H1 (cell line): ENCODE results near the gene UBAC1. TPM values are rescaled to one million over a fixed set of nuclear protein-coding genes. Genes with fewer than 3 reads are reported as not detected.

ENCODE experiments used
- CTCF ChIA-PET: fragments of 300-600 bp; sonication (Branson Sonifier 250); formaldehyde crosslinking; loops from one replicate; lab custom pipeline; 2021; ENCODE audit not compliant: partially characterized antibody; lab: Charles Lee
- POLR2A ChIA-PET: fragments of 300-600 bp; sonication (Branson Sonifier 250); formaldehyde crosslinking; loops from one replicate; lab custom pipeline; 2021; ENCODE audit warnings: inconsistent platforms; ENCODE audit not compliant: partially characterized antibody; lab: Charles Lee
- DNase-seq, 2 experiments: peaks; one replicate each; pipeline versions ENCODE4 v3.0.0 to v3.0.0-alpha.2; 2010 to 2022; ENCODE audit warnings: low spot score in 2 of 2, low read depth in 1 of 2, mixed read lengths in 1 of 2
- FAIRE-seq: peaks from 2 replicates; lab custom pipeline; 2011; peaks lifted over from hg19 to GRCh38; lab: Jason Lieb, UNC
- H2AFZ ChIP-seq: 2 replicates; pipeline ENCODE4 v1.8.1; 2012; ENCODE audit warnings: low read length, inconsistent platforms
- H2AK5ac ChIP-seq: 2 replicates; pipeline ENCODE4 v1.6.1; 2013; ENCODE audit warnings: low read depth, low read length
- H2BK120ac ChIP-seq: replicated peaks from 2 replicates; pipeline ENCODE3; 2013; ENCODE audit warnings: low read depth, low read length, inconsistent platforms
- H2BK12ac ChIP-seq: 2 replicates; pipeline ENCODE4 v1.6.1; 2013; ENCODE audit warnings: low read depth, low read length
- H2BK15ac ChIP-seq: 2 replicates; pipeline ENCODE4 v1.6.1; 2013; ENCODE audit warnings: low read length
- H2BK20ac ChIP-seq: 2 replicates; pipeline ENCODE4 v1.6.1; 2013; ENCODE audit warnings: low read length
- H2BK5ac ChIP-seq: 2 replicates; pipeline ENCODE4 v1.6.1; 2013; ENCODE audit warnings: low read depth, low read length
- H3K14ac ChIP-seq: 2 replicates; pipeline ENCODE4 v1.6.1; 2013; ENCODE audit warnings: inconsistent platforms; ENCODE audit not compliant: insufficient read length
- H3K18ac ChIP-seq: 2 replicates; pipeline ENCODE4 v1.6.1; 2013; ENCODE audit warnings: low read length; ENCODE audit errors: extremely low read depth
- H3K23ac ChIP-seq: 2 replicates; pipeline ENCODE4 v1.6.1; 2013; ENCODE audit warnings: inconsistent platforms; ENCODE audit not compliant: insufficient read length
- H3K23me2 ChIP-seq: 2 replicates; pipeline ENCODE4 v1.6.1; 2013; ENCODE audit warnings: low read depth, low read length
- H3K27ac ChIP-seq: 2 replicates; pipeline ENCODE4 v1.6.1; 2011; ENCODE audit warnings: low read depth, low read length, inconsistent platforms
- H3K27me3 ChIP-seq, 4 experiments: replicated peaks in 1 of 4; 1 replicate in 1 of 4; 2 replicates in 3 of 4; pipeline versions ENCODE4 v1.6.1 to v1.8.1; 2011 to 2013; ENCODE audit warnings: low read length in 3 of 4, mild to moderate bottlenecking in 3 of 4, inconsistent platforms in 2 of 4, mixed read lengths in 2 of 4, moderate library complexity in 1 of 4; ENCODE audit not compliant: control insufficient read depth in 3 of 4, insufficient read depth in 3 of 4; ENCODE audit errors: extremely low read depth in 1 of 4
- H3K36me3 ChIP-seq, 4 experiments: 2 replicates each; pipeline versions ENCODE4 v1.6.1 to v1.8.1; 2011 to 2013; ENCODE audit warnings: mild to moderate bottlenecking in 4 of 4, low read length in 3 of 4, moderate library complexity in 2 of 4, control low read depth in 1 of 4, inconsistent platforms in 1 of 4; ENCODE audit not compliant: insufficient read depth in 4 of 4, control insufficient read depth in 2 of 4
- H3K4ac ChIP-seq: replicated peaks from 2 replicates; pipeline ENCODE3; 2013; ENCODE audit warnings: low read length, low read depth, mixed read lengths, inconsistent platforms; ENCODE audit not compliant: insufficient read length
- H3K4me1 ChIP-seq, 4 experiments: replicated peaks in 1 of 4; 1 replicate in 1 of 4; 2 replicates in 3 of 4; pipeline versions ENCODE4 v1.6.1 to v1.8.1; 2011 to 2013; ENCODE audit warnings: low read length in 3 of 4, inconsistent platforms in 2 of 4, mixed read lengths in 1 of 4; ENCODE audit not compliant: insufficient read depth in 4 of 4, control insufficient read depth in 3 of 4
- H3K4me2 ChIP-seq, 2 experiments: 2 replicates each; pipeline versions ENCODE4 v1.6.1 to v1.8.1; 2011 to 2013; ENCODE audit warnings: low read depth in 2 of 2, low read length in 2 of 2, control low read depth in 1 of 2, inconsistent platforms in 1 of 2, mild to moderate bottlenecking in 1 of 2; ENCODE audit not compliant: insufficient read depth in 1 of 2
- H3K4me3 ChIP-seq, 4 experiments: fragments of 200-600, 300-600 bp in 1 of 4; sonication (generic), shearing (Covaris generic), sonication (Bioruptor Twin) in 1 of 4; 2 replicates each; pipeline versions ENCODE4 v1.5.1 to v1.8.1; 2011 to 2016; ENCODE audit warnings: low read length in 4 of 4, low read depth in 3 of 4, control low read depth in 2 of 4, inconsistent platforms in 2 of 4, mild to moderate bottlenecking in 2 of 4, mixed read lengths in 1 of 4, moderate library complexity in 1 of 4; ENCODE audit not compliant: insufficient read depth in 2 of 4; ENCODE audit errors: extremely low read depth in 1 of 4
- H3K56ac ChIP-seq: replicated peaks from 2 replicates; pipeline ENCODE3; 2013; ENCODE audit warnings: low read depth, mild to moderate bottlenecking, mixed read lengths, low read length, inconsistent platforms; ENCODE audit not compliant: insufficient read length
- H3K79me1 ChIP-seq: 2 replicates; pipeline ENCODE4 v1.6.1; 2013; ENCODE audit warnings: low read depth, low read length, control low read depth
- H3K79me2 ChIP-seq, 2 experiments: 2 replicates each; pipeline versions ENCODE4 v1.6.1 to v1.8.1; 2012 to 2013; ENCODE audit warnings: low read length in 2 of 2, mild to moderate bottlenecking in 2 of 2, inconsistent platforms in 1 of 2; ENCODE audit not compliant: insufficient read depth in 2 of 2, control insufficient read depth in 1 of 2
- H3K9ac ChIP-seq, 4 experiments: replicated peaks in 1 of 4; 1 replicate in 1 of 4; 2 replicates in 3 of 4; pipeline versions ENCODE4 v1.6.1 to v1.8.1; 2011 to 2013; ENCODE audit warnings: low read depth in 3 of 4, low read length in 3 of 4, control low read depth in 2 of 4, mild to moderate bottlenecking in 2 of 4, moderate library complexity in 2 of 4, inconsistent platforms in 1 of 4; ENCODE audit errors: extremely low read depth in 1 of 4
- H3K9me3 ChIP-seq, 2 experiments: 2 replicates each; pipeline versions ENCODE4 v1.6.1 to v1.8.1; 2012 to 2013; ENCODE audit warnings: mild to moderate bottlenecking in 2 of 2, moderate library complexity in 2 of 2, control low read depth in 1 of 2, inconsistent platforms in 1 of 2, low read depth in 1 of 2, low read length in 1 of 2, mixed read lengths in 1 of 2; ENCODE audit not compliant: insufficient read depth in 2 of 2
- H4K20me1 ChIP-seq, 2 experiments: replicated peaks in 1 of 2; 2 replicates each; pipeline versions ENCODE3 to v1.8.1; 2011 to 2013; ENCODE audit warnings: inconsistent platforms in 2 of 2, low read length in 2 of 2, mild to moderate bottlenecking in 1 of 2; ENCODE audit not compliant: insufficient read depth in 2 of 2, control insufficient read depth in 1 of 2
- H4K5ac ChIP-seq: 2 replicates; pipeline ENCODE4 v1.6.1; 2013; ENCODE audit warnings: low read length, low read depth, mixed read lengths, inconsistent platforms; ENCODE audit not compliant: insufficient read length
- H4K8ac ChIP-seq: 2 replicates; pipeline ENCODE4 v1.8.0; 2013; ENCODE audit warnings: mild to moderate bottlenecking, moderate library complexity, low read length, inconsistent platforms; ENCODE audit not compliant: insufficient read depth; ENCODE audit errors: extremely low read depth
- H4K91ac ChIP-seq: replicated peaks from 2 replicates; pipeline ENCODE3; 2013; ENCODE audit warnings: low read length, mixed read lengths, inconsistent platforms; ENCODE audit not compliant: insufficient read length
- BCL11A ChIP-seq, 2 experiments: IDR thresholded peaks; one replicate each; pipeline ENCODE4 v1.6.1; 2011; ENCODE audit warnings: low read depth in 2 of 2, low read length in 2 of 2, mild to moderate bottlenecking in 2 of 2
- JUN ChIP-seq: IDR thresholded peaks from 2 replicates; pipeline ENCODE4 v1.6.1; 2011; ENCODE audit warnings: low read depth, mild to moderate bottlenecking, improper control_type of control experiment, low read length
- NANOG ChIP-seq: IDR thresholded peaks from 2 replicates; pipeline ENCODE4 v1.6.1; 2011; ENCODE audit warnings: low read length, low read depth, mild to moderate bottlenecking, inconsistent platforms; ENCODE audit not compliant: insufficient read depth, poor library complexity, severe bottlenecking
- POLR2AphosphoS5 ChIP-seq: IDR thresholded peaks from 2 replicates; pipeline ENCODE4 v1.6.1; 2011; ENCODE audit warnings: low read depth, low read length
- SAP30 ChIP-seq: fragments of 300-600 bp; sonication (generic); IDR thresholded peaks from 2 replicates; pipeline ENCODE4 v1.7.1; 2012; ENCODE audit warnings: low read length, moderate library complexity, mild to moderate bottlenecking, inconsistent platforms; ENCODE audit not compliant: insufficient read depth, insufficient replicate concordance
- SIN3A ChIP-seq, 2 experiments: IDR thresholded peaks in 1 of 2; conservative IDR thresholded peaks in 1 of 2; 2 replicates each; pipeline ENCODE4 v1.6.1; 2011 to 2012; ENCODE audit warnings: low read length in 2 of 2, improper control_type of control experiment in 1 of 2, low read depth in 1 of 2, mild to moderate bottlenecking in 1 of 2
- SIX5 ChIP-seq: IDR thresholded peaks from 2 replicates; pipeline ENCODE4 v1.6.1; 2011; ENCODE audit warnings: mild to moderate bottlenecking, low read depth, low read length
- ZNF274 ChIP-seq: IDR thresholded peaks from 2 replicates; pipeline ENCODE4 v1.7.0; 2012; ENCODE audit warnings: low read length, borderline replicate concordance; ENCODE audit errors: extremely low read depth
- WGBS, 2 experiments: shearing (Covaris generic) in 1 of 2; methylation state at CpG; one replicate each; pipeline versions ENCODE4 v1.1.6 to v1.1.7; 2013 to 2015; ENCODE audit warnings: low lambda C conversion rate in 2 of 2, mixed read lengths in 2 of 2, inconsistent platforms in 1 of 2, low coverage in 1 of 2, missing lambda C conversion rate in 1 of 2; ENCODE audit not compliant: insufficient replicate concordance in 2 of 2, insufficient coverage in 1 of 2, insufficient read length in 1 of 2; ENCODE audit errors: extremely low coverage in 1 of 2, missing lambda C conversion rate in 1 of 2; 5-methylcytosine and 5-hydroxymethylcytosine counted together
- polyA plus RNA-seq, 7 experiments: library from polyadenylated mRNA; depleted of rRNA in 3 of 7; stranded (reverse) in 5 of 7; unstranded in 2 of 7; fragments of >200 nt in 5 of 7; fragments of 200-250 nt in 2 of 7; gene quantifications; 1 replicate in 5 of 7; 2 replicates in 1 of 7; 4 replicates in 1 of 7; pipeline versions ENCODE4 v1.2.1 to v1.2.3, GENCODE V29; 2011 to 2013; ENCODE audit warnings: missing spikeins in 2 of 7, mixed read lengths in 2 of 7
- total RNA-seq: library from RNA; stranded (reverse); fragmentation: NEBNext Ultra II Directional; extraction: Animal tissue kit (Norgen Biotek cat#: 25700); gene quantifications from 2 replicates; pipeline ENCODE4 v1.2.1, GENCODE V29; 2021

The UBAC1 gene
- total and polyA plus RNA-seq, 2 of the 8 experiments (the other 6 are each of a cell fraction or from before 2014, with no cell fraction given) = 59.3 to 85.2 TPM

DNA sequence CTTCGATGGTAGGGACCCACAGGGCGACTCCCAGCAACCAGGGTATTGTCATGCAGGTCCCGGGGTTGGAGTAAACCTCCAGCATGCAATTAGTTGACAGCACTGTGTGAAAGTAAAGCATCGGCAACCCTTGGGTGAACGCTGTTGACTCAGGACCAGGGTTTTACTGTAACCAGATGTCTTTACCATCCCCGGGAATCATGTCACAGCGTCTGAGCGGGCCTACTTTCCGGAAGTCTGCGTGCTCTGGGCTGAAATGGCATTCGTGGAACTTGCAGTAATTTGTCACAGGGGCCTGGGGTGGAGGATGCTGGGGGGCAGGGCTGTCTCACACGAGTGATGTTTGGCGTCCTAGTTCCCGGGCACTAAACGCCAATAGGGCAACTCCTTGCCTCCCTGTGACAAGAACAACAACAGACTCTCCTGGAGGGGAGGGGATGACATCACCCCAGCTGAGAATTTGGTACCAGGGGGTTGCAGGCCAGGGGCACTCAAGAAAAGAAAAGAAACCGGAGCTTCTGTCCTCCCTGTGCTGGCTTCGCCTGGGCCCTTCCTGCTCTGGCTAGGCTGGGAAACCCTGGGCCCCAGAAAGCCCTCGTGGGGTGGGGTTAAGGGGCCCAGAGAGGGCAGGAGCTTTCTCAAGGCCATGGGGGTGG lies 10.1 kb upstream of the UBAC1 start:
- no peak for FAIRE-seq
- no peak overlapping the region for H3K4me3 ChIP-seq
- no peak overlapping the region for H2BK20ac ChIP-seq
- no peak overlapping the region for H3K4me2 ChIP-seq
- H4K20me1 ChIP-seq = peaks cover 0 to 9% of the 10 kb centered on the region in 2 experiments
- no peak overlapping the region for H2BK15ac ChIP-seq
- no peaks in the 10 kb centered on the region for H3K36me3 ChIP-seq
- POLR2A ChIA-PET = interaction anchor here (1.4 kb wide), 1 partner anchor 140 kb away, joined by 4 read pairs; no protein-coding TSS in a partner anchor
- H3K56ac ChIP-seq = no peak overlapping the region
- no peaks in the 10 kb centered on the region; the same call in 1 of the 2 replicates for H3K23me2 ChIP-seq
- no peak overlapping the region for H2BK12ac ChIP-seq
- CTCF ChIA-PET = interaction anchor here (1.5 to 5.8 kb wide), 2 partner anchors 147 to 151 kb away, joined by 5 to 98 read pairs; no protein-coding TSS in a partner anchor
- H3K9ac ChIP-seq = no peak overlapping the region
- H4K91ac ChIP-seq = no peak overlapping the region
- no peak overlapping the region for H4K5ac ChIP-seq
- no peak overlapping the region for H4K8ac ChIP-seq
- H3K79me1 ChIP-seq = no peaks in the 10 kb centered on the region
- no peak overlapping the region for H2BK120ac ChIP-seq
- no peaks in the 10 kb centered on the region for H3K9me3 ChIP-seq
- H3K14ac ChIP-seq = no peak overlapping the region
- H3K23ac ChIP-seq = no peak overlapping the region
- no peak overlapping the region for H3K4ac ChIP-seq
- H3K79me2 ChIP-seq = no peaks in the 10 kb centered on the region
- TF ChIP-seq NANOG (no peak), SIN3A (conservative IDR thresholded peaks at IDR 0.05 in 1 of 2, IDR thresholded peaks at IDR 0.05 in 1 of 2; ENCODE audit: low read depth in 1 of 2, low read length in 2 of 2) (no peak), BCL11A (IDR thresholded peaks at IDR 0.05; ENCODE audit: low read depth in 2 of 2, low read length in 2 of 2) (no peak), ZNF274 (no peak), SIX5 (no peak), JUN (no peak), POLR2AphosphoS5 (no peak), SAP30 (no peak)
- TF ChIP-seq, all 59 proteins: peak for 0
- Histone ChIP-seq H3K4me1 (peaks cover 0 to 8% (median 4%) of the 10 kb centered on the region in 4 experiments; a peak in 6 of 7 replicates), H3K18ac (no peak overlapping the region), H2AK5ac (no peak overlapping the region), H3K27ac (no peak overlapping the region), H2BK5ac (no peak overlapping the region), H2AFZ (no peak overlapping the region), H3K27me3 (no peaks in the 10 kb centered on the region)
- DNase-seq = no peak
- WGBS, 2 experiments = 75% methylated on average over 18 of the region's 18 CpGs; no CpG with 5 or more reads in 1 of the 2 experiments
